OCI-M2 (cell line): ENCODE results near the gene MCOLN2.
"Not testable (repeated sequence)": the region's sequence is repeated elsewhere in the genome, so short reads cannot be mapped to it uniquely, and the experiment has no call there.

Source experiments
- DNase-seq: peaks from one replicate; lab custom pipeline; 2025; ENCODE audit not compliant: unreplicated experiment; lab: John Stamatoyannopoulos, UW

Gene MCOLN2

GRCh38 chr1:84986561-84986960 is 10.4 kb downstream of the MCOLN2 start:
- DNase-seq = not testable (repeated sequence)

DNA sequence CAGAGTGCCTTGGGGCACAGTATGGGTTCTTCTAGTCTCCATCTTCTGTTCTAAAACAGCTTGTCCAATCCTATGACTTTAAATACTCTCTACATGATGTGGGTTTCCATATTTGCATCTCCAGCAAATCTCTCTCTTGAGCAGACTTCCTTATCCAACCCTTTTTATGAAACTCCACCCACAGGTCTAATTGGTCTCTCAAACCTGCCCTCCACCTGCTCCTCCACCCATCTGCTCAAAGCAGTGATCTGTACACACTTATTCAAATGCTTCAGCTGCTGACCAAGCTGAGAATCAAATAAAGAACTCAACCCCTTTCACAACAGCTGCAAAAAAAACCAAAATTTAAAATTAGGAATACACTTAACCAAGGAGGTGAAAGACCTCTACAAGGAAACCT is 11.5 kb downstream of the MCOLN2 start:
- no peak for DNase-seq

- DNase-seq = no peak
Measured at GRCh38 chr1:84982395-84982794, 14.5 kb downstream of the MCOLN2 start.

- no peak for DNase-seq
Measured at GRCh38 chr1:84975035-84975434, 21.9 kb downstream of the MCOLN2 start.

GRCh38 chr1:84973498-84974334 is 23.2 kb downstream of the MCOLN2 start:
- no peak for DNase-seq

GRCh38 chr1:84972377-84972987 is 24.4 kb downstream of the MCOLN2 start:
- no peak for DNase-seq

DNA sequence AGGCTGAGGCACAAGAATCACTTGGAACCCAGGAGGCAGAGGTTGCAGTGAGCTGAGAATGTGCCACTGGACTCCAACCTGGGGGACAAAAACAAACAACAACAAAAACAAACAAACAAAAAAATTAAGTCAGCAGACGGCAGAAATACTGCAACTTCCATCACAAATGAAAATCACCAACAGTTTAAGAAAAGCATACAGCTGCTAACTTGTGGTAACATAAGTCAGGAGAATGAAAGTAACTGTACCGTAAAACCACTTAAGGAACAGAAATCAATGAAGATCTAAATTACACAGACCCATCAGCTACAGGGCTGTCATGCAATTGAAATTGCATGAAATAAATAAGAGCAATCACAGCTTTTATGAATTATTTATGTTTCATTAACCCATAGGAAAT is 25.0 kb downstream of the MCOLN2 start:
- no peak for DNase-seq

DNA sequence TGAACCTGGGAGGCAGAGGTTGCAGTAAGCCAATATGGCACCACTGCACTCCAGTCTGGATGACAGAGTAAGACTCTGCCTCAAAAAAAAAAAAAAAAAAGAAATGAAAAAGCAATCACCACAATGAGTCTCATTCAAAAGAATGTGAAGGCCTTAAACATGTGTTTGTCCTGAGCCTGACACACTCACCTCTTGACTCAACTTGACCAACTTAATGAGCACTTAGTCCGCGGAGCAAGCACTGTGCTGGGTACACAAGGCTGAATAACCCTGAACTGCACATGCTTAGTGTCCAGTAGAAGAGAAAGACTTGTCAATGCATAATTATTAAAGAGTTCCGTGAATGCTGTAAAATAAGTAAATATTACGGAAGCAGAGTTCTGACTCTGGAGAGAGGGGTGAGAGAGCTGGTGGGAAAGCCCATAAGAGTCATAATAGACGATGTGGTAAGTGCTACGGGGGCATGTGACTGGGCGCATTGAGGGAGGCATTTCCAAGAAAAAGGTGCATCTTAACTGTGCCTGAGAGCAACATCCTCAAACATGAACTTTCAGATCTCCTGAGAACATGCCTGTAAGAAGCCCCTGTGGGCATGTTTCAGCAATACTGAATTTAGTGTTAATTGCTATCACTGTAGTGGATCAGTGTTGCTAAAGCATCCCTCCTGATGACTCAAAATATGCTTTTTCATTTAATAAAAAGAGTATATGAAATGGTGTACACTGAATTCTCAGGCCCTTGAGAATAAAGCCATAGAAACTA is 27.2 kb downstream of the MCOLN2 start:
- no peak for DNase-seq

DNA sequence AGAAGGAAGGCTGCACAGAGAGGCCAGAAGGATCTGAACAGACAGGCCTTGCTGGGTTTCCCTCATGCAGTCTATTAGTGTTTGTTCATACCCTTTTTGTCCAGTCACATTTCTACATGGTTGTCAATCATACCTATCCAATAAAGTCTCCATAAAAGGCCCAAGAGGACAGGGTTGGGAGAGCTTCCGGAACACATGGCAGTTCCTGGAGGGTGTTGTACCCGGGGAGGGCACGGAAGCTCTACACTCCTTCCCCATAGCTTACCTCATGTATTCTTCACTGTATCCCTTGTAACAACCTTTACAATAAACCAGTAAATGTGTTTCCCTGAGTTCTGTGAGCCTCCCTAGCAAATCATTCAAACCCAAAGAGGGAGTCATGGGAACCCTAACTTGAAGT is 28.0 kb downstream of the MCOLN2 start:
- DNase-seq = no peak

GRCh38 chr1:84968101-84968500 is 28.8 kb downstream of the MCOLN2 start:
- DNase-seq = no peak

- no peak for DNase-seq
Measured at GRCh38 chr1:84967666-84968065, 29.2 kb downstream of the MCOLN2 start.

DNA sequence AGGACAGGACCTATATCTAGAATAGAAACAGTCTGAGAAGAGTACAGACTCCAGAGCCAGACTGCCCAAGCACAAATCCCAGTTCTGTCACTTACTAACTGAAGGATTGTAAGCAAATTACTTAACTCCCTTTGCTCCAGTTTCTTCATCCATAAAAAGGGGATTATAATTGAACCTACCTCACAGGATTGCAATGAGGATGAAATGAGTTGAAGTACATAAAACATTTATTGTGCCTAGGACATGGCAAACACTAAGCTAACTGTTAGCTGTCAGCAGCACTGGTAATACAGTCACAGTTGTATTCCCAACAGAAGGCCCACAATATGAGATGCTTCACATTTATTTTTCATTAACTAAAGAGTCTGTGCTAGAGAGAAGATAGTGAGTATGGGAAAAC is 33.9 kb downstream of the MCOLN2 start:
- no peak for DNase-seq

DNA sequence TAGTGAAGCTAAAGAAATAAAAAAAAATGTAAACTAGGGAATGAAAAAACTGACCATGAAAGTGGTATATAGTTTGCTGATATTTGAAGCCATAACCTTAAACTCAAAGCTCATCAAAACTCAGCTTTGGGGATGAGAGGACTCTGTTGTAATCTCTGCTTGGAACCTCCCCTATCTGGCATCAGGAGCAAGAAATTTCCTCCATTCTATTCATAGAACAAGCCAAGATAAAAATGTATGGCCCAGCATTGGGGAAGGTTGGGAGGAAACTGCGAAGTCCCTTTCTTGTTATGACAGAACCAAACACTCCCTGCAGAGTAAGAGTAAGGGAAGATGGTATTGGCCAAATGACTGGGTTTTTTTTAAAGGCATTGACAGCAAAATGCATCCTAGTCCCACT is 35.6 kb downstream of the MCOLN2 start:
- no peak for DNase-seq

GRCh38 chr1:84960371-84960770 is 36.5 kb downstream of the MCOLN2 start:
- DNase-seq = no peak

- DNase-seq = no peak
Measured at GRCh38 chr1:84959294-84959693, 37.6 kb downstream of the MCOLN2 start.

DNA sequence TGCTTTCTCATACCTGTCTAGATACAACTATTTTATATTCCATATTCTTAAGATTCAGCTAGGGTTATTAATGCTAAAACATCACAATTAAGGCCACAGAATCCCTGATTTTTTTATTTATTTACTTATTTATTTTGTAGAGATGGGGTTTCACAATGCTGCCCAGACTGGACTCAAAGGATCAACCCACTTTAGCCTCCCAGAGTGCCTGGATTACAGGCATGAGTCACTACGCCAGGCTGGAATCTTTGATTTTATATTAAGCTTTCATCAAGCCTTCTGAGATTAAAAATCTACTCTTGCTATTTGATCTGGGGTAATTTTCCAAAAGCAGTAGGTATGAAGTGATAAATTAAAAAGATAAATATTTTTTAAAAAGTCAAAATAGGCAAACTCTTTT is 38.9 kb downstream of the MCOLN2 start:
- DNase-seq = no peak

GRCh38 chr1:84956655-84957054 is 40.3 kb downstream of the MCOLN2 start:
- DNase-seq = no peak

DNA sequence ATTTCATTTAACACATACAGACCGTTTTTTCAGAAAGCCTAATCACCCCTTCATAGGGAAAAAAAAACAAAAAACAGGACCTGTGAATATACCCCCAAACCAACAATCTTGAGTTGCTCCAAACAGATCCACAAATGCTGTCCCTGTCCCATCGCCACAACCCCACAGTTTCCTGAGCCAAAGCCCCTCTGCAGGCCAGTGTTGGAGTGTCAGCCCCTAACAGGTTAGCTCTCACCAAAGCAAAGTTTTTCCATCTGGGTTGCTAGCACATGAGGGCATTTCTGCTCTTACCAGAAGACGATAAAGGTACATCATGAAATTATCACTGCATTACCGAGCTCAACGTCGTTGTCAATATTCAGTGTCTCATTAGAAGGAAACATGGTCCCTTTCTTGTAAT is 40.8 kb downstream of the MCOLN2 start:
- no peak for DNase-seq

GRCh38 chr1:84949664-84950063 is 47.2 kb downstream of the MCOLN2 start:
- DNase-seq = no peak

DNA sequence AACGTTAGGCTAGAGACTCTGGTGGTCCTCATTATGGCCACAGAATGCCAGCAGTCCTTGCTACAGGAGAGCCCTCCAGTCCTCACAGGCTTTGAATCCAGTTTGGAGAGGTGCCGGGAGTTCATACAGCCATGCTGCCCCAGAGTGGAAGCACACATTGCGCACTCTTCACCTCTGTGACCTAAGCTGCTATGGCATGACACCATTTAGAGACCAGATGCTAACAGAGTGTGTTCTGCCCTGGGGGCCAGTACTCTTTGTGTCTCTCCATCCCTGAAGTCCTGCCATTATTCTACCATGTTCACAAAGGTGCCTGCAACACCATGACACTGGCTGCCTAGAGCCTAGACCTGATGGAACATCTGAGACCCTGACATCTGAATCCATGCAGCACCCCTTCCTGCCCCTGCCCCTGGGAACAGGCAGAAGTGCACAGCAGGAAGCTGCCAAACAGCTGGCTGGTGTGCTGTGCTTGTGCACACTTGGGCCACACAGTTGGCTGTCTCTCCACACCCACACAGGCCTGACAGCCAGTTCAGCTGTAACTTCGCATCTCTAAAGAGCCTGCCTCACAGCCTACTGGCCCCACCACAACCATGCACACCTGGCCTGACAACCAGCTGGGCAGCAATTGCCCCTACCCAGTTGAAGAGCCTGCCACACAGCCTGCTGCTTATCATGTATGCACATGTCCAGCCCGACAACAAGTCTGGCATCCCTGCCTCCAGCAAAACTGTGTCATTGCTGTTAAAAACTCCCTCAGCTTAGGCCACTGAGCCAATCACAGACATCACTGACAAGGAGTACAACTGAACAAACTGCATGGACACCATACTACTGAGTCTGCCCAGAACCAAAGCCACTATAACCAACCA is 49.1 kb downstream of the MCOLN2 start:
- no peak for DNase-seq

DNA sequence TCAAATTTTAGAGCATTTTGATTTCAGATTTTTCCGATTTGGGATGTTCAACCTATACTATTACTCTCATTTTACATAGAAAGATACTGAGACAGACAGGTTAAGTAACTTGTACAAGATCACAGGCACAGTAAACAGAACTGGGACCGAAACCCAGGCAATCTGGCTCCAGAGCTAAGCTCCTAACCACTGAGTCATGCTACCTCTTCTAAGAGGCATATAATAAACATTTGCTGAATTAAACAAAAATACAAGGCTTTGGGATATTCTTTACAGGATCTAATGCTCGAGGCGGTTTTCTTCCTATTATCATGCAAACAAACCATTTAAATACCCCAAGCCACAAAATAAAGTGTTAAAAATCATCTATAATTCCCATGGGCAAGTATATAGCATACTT is 50.3 kb downstream of the MCOLN2 start:
- DNase-seq = no peak
